ENCODE data around the gene ITGB5.

ITGB5 gene

GRCh38 chr3:124781476-124782376 lies 105.4 kb downstream of the ITGB5 start:
- in situ Hi-C loops (cut with MboI; ENCODE audit: low pct_unique_long_range_greater_than_20kb, low sequenced_read_pairs, unreplicated experiment) = no loop called here
- no peak for DNase-seq (ENCODE audit: low spot score)
- no peak for TF ChIP-seq CTCF (IDR thresholded peaks at IDR 0.05; ENCODE audit: extremely low read depth, insufficient read depth, missing control alignments)

GRCh38 chr3:124780761-124781475 lies 106.2 kb downstream of the ITGB5 start:
- TF ChIP-seq CTCF (IDR thresholded peaks at IDR 0.05; ENCODE audit: extremely low read depth, insufficient read depth, missing control alignments) = no peak
- DNase-seq (ENCODE audit: low spot score) = no peak
- in situ Hi-C loops (cut with MboI; ENCODE audit: low pct_unique_long_range_greater_than_20kb, low sequenced_read_pairs, unreplicated experiment) = no loop called here

GRCh38 chr3:124780356-124780755 lies 106.8 kb downstream of the ITGB5 start:
- in situ Hi-C loops (cut with MboI; ENCODE audit: low pct_unique_long_range_greater_than_20kb, low sequenced_read_pairs, unreplicated experiment) = no loop called here
- DNase-seq (ENCODE audit: low spot score) = no peak
- TF ChIP-seq CTCF (IDR thresholded peaks at IDR 0.05; ENCODE audit: extremely low read depth, insufficient read depth, missing control alignments) = no peak

- in situ Hi-C loops (cut with MboI; ENCODE audit: low pct_unique_long_range_greater_than_20kb, low sequenced_read_pairs, unreplicated experiment) = no loop called here
- TF ChIP-seq CTCF (IDR thresholded peaks at IDR 0.05; ENCODE audit: extremely low read depth, insufficient read depth, missing control alignments) = no peak
- DNase-seq (ENCODE audit: low spot score) = no peak
Measured at GRCh38 chr3:124779751-124780191, 107.4 kb downstream of the ITGB5 start.

GRCh38 chr3:124779116-124779515 lies 108.0 kb downstream of the ITGB5 start:
- in situ Hi-C loops (cut with MboI; ENCODE audit: low pct_unique_long_range_greater_than_20kb, low sequenced_read_pairs, unreplicated experiment) = no loop called here
- no peak for DNase-seq (ENCODE audit: low spot score)
- no peak for TF ChIP-seq CTCF (IDR thresholded peaks at IDR 0.05; ENCODE audit: extremely low read depth, insufficient read depth, missing control alignments)

- no peak for DNase-seq (ENCODE audit: low spot score)
- in situ Hi-C loops (cut with MboI; ENCODE audit: low pct_unique_long_range_greater_than_20kb, low sequenced_read_pairs, unreplicated experiment) = no loop called here
- no peak for TF ChIP-seq CTCF (IDR thresholded peaks at IDR 0.05; ENCODE audit: extremely low read depth, insufficient read depth, missing control alignments)
Measured at GRCh38 chr3:124777762-124778470, 109.2 kb downstream of the ITGB5 start.
